Adrenal gland (tissue), 12 donors: ENCODE data around the gene KLK6. TPM values are rescaled to one million over a fixed set of nuclear protein-coding genes. Genes with fewer than 3 reads are reported as not detected.

ENCODE experiments used
- DNase-seq, 7 donors: peaks; one replicate each; pipeline ENCODE4 v3.0.0-alpha.2; 2019 to 2020
- H3K27ac ChIP-seq, 5 donors: fragments of 200-600 bp; sonication (generic) in 4 of 5; 1 replicate in 3 of 5; 2 replicates in 2 of 5; pipeline versions ENCODE4 v1.5.1 to v1.8.0; 2016 to 2020; ENCODE audit warnings: mild to moderate bottlenecking in 1 of 5
- H3K27me3 ChIP-seq: fragments of 200-600 bp; 2 replicates; pipeline ENCODE4 v1.8.0; 2021
- H3K36me3 ChIP-seq, 2 donors: fragments of 200-600 bp; replicated peaks in 1 of 2; 1 replicate in 1 of 2; 2 replicates in 1 of 2; pipeline versions ENCODE4 v1.5.1 to v1.8.0; 2018 to 2022
- H3K4me1 ChIP-seq, 2 donors: fragments of 200-600 bp; replicated peaks in 1 of 2; 1 replicate in 1 of 2; 2 replicates in 1 of 2; pipeline versions ENCODE4 v1.5.1 to v1.8.0; 2018 to 2021
- H3K4me3 ChIP-seq, 4 donors: fragments of 200-600 bp; sonication (generic) in 3 of 4; one replicate each; pipeline ENCODE4 v1.5.1; 2016 to 2018
- H3K9me3 ChIP-seq, 3 donors: fragments of 200-600 bp; sonication (generic) in 1 of 3; replicated peaks in 1 of 3; 1 replicate in 2 of 3; 2 replicates in 1 of 3; pipeline versions ENCODE4 v1.5.1 to v1.8.0; 2016 to 2021
- CTCF ChIP-seq, 6 experiments: fragments of 450-650 bp in 4 of 6; fragments of 200-600 bp in 2 of 6; sonication (generic) in 1 of 6; IDR thresholded peaks; 1 replicate in 5 of 6; 2 replicates in 1 of 6; pipeline versions ENCODE4 v1.5.1 to v1.8.0; 2016 to 2021; ENCODE audit warnings: antibody characterized with exemption in 6 of 6, mild to moderate bottlenecking in 2 of 6, moderate library complexity in 1 of 6
- POLR2A ChIP-seq, 2 donors: fragments of 450-650 bp; IDR thresholded peaks; one replicate each; pipeline ENCODE4 v1.6.1; 2017; ENCODE audit warnings: antibody characterized with exemption in 2 of 2, mild to moderate bottlenecking in 2 of 2, moderate library complexity in 1 of 2
- whole genome bisulfite sequencing, 4 donors: extraction: QIAGEN DNeasy Blood & Tissue Kit in 2 of 4; methylation state at CpG; one replicate each; pipeline versions ENCODE4 v1.1.5 to v1.1.7; 2013 to 2017; 5-methylcytosine and 5-hydroxymethylcytosine counted together
- intact Hi-C, 2 donors: fragments of 100-400 bp; cut with DNase I; formaldehyde crosslinking; loops; one replicate each; pipeline versions ENCODE4 v1.14.1 to v1.15.0; 2022 to 2023
- polyA plus RNA-seq, 3 donors: library from polyadenylated mRNA; stranded (reverse); fragments of 200-250 nt in 2 of 3; fragments of 350-450 nt in 1 of 3; fragmentation: Illumina TruSeq in 1 of 3; extraction: RNeasy Lipid Tissue Mini Kit (QIAGEN cat#74804) in 1 of 3; gene quantifications; one replicate each; pipeline ENCODE4 v1.2.3, GENCODE V29; 2013 to 2014
- total RNA-seq, 9 donors: library from RNA; depleted of rRNA in 4 of 9; stranded (reverse); fragments of >200 nt in 4 of 9; fragments of 120-200 nt in 1 of 9; fragmentation: NEBNext Ultra II Directional in 1 of 9; extraction: Animal tissue kit (Norgen Biotek cat#: 25700) in 1 of 9; gene quantifications; one replicate each; pipeline versions ENCODE4 v1.1.0 to v1.2.4, GENCODE V29; 2013 to 2023
- donor health status: healthy with polysubstance abuse.
- donor health status: Bipolar disorder and iron deficiency.
- donor health status: DM: yes; HTN: yes; CAD: no.
- donor health status: DM: no; HTN: no; CAD: no.
- donor health status: DM: no; HTN: no; CAD: no.
- donor health status: DM: yes; HTN: yes; CAD: no.

KLK6 gene
- total and polyA plus RNA-seq, 12 donors, result not detected

- Histone ChIP-seq H3K36me3 (no peaks in the 10 kb centered on the region), H3K4me1 (no peaks in the 10 kb centered on the region), H3K9me3 (no peaks in the 10 kb centered on the region), H3K27ac (no peak overlapping the region), H3K4me3 (no peak overlapping the region), H3K27me3 (peaks cover 6% of the 10 kb centered on the region)
- intact Hi-C loops, result no loop called here
- 41 to 56% (median 41%) methylated on average over 4 to 7 of the region's 7 CpGs for WGBS, 4 donors
- TF ChIP-seq CTCF (IDR thresholded peaks at IDR 0.05) (no peak), POLR2A (IDR thresholded peaks at IDR 0.05) (no peak)
- no peak for DNase-seq
These were observed 527 bp downstream of the KLK6 start for GRCh38 chr19:50968716-50969412.

GRCh38 chr19:50967929-50968715, 1.3 kb downstream of the KLK6 start:
- TF ChIP-seq CTCF (IDR thresholded peaks at IDR 0.05) (no peak), POLR2A (IDR thresholded peaks at IDR 0.05) (no peak)
- no peak for DNase-seq

GRCh38 chr19:50964266-50964665, 5.1 kb downstream of the KLK6 start:
- intact Hi-C loops, result no loop called here
- 73 to 82% (median 76%) methylated on average over 3 of the region's 3 CpGs for WGBS, 4 donors
- no peak overlapping the region for H3K4me3 ChIP-seq
- no peaks in the 10 kb centered on the region for H3K4me1 ChIP-seq
- H3K9me3 ChIP-seq, result no peaks in the 10 kb centered on the region
- no peaks in the 10 kb centered on the region for H3K36me3 ChIP-seq
- no peak overlapping the region for H3K27ac ChIP-seq
- no peak for TF ChIP-seq CTCF (IDR thresholded peaks at IDR 0.05)
- TF ChIP-seq POLR2A (IDR thresholded peaks at IDR 0.05), result no peak
- no peak for DNase-seq
- peaks cover 6% of the 10 kb centered on the region for H3K27me3 ChIP-seq

More at GRCh38 chr19:50967929-50968715, 1.3 kb downstream of the KLK6 start:
- Histone ChIP-seq H3K4me1 (no peaks in the 10 kb centered on the region), H3K27ac (no peak overlapping the region), H3K27me3 (peaks cover 6% of the 10 kb centered on the region), H3K4me3 (no peak overlapping the region), H3K36me3 (no peaks in the 10 kb centered on the region), H3K9me3 (no peaks in the 10 kb centered on the region)
- WGBS, 4 donors, result 32 to 40% (median 38%) methylated on average over 14 to 20 of the region's 20 CpGs
- intact Hi-C loops, result no loop called here

GRCh38 chr19:50963381-50963780, 6.0 kb downstream of the KLK6 start:
- Histone ChIP-seq H3K27ac (no peak overlapping the region), H3K27me3 (peaks cover 2% of the 10 kb centered on the region), H3K36me3 (no peaks in the 10 kb centered on the region), H3K4me1 (no peaks in the 10 kb centered on the region), H3K4me3 (no peak overlapping the region), H3K9me3 (no peaks in the 10 kb centered on the region)
- TF ChIP-seq POLR2A (IDR thresholded peaks at IDR 0.05) (no peak), CTCF (IDR thresholded peaks at IDR 0.05) (no peak)
- WGBS, 4 donors, result 79 to 87% (median 85%) methylated on average over 3 to 6 of the region's 6 CpGs
- intact Hi-C loops, result no loop called here
- DNase-seq, result no peak
